GM12878 (cell line): ENCODE results near the gene USP35. TPM values are rescaled to one million over a fixed set of nuclear protein-coding genes. Genes with fewer than 3 reads are reported as not detected.

ENCODE experiments used
- ATAC-seq: fragments of 200-7000 bp; cut with Tn5 transposase; 3 replicates; pipeline ENCODE4 v1.9.1; 2020; ENCODE audit warnings: mild to moderate bottlenecking, moderate library complexity
- BruUV-seq: library from RNA; stranded (reverse); fragments of 400-500 nt; replicated peaks from 2 replicates; lab custom pipeline; 2021; lab: Mats Ljungman, UMichigan
- CTCF ChIA-PET: fragments of 300-600 bp; sonication (Branson Sonifier 250); formaldehyde crosslinking; extraction: SDS; loops from one replicate; lab custom pipeline; 2021; ENCODE audit warnings: inconsistent platforms; lab: Yijun Ruan, JAX
- POLR2A ChIA-PET: fragments of 350-600 bp; formaldehyde crosslinking; extraction: SDS; loops from one replicate; lab custom pipeline; 2021; ENCODE audit warnings: inconsistent platforms; lab: Charles Lee
- RAD21 ChIA-PET: fragments of 300-600 bp; sonication (Branson Sonifier 250); formaldehyde crosslinking; loops from one replicate; lab custom pipeline; 2023; ENCODE audit warnings: antibody characterized with exemption; ENCODE audit not compliant: unreplicated experiment; lab: Charles Lee
- SMC1A ChIA-PET: fragments of 300-600 bp; sonication (Branson Sonifier 250); formaldehyde crosslinking; loops from one replicate; lab custom pipeline; 2023; ENCODE audit not compliant: unreplicated experiment, uncharacterized antibody; lab: Charles Lee
- DNase-seq: peaks from one replicate; pipeline ENCODE4 v3.0.0-alpha.2; 2011; ENCODE audit warnings: low read depth, low spot score
- FAIRE-seq: peaks from 3 replicates; lab custom pipeline; 2011; peaks lifted over from hg19 to GRCh38; lab: Jason Lieb, UNC
- H2AFZ ChIP-seq: 2 replicates; pipeline ENCODE4 v1.6.0; 2011; ENCODE audit warnings: low read depth, low read length, control low read depth; ENCODE audit not compliant: control insufficient read depth
- H3K27ac ChIP-seq: 2 replicates; pipeline ENCODE4 v1.5.1; 2011; ENCODE audit warnings: control low read depth; ENCODE audit not compliant: control insufficient read depth, insufficient read depth
- H3K27me3 ChIP-seq, 2 experiments: replicated peaks in 1 of 2; 2 replicates each; pipeline versions ENCODE4 v1.6.0 to v1.6.1; 2011; ENCODE audit warnings: low read length in 1 of 2; ENCODE audit not compliant: control insufficient read depth in 2 of 2, insufficient read depth in 2 of 2
- H3K36me3 ChIP-seq, 2 experiments: 2 replicates each; pipeline ENCODE4 v1.5.1; 2011; ENCODE audit warnings: low read length in 1 of 2; ENCODE audit not compliant: control insufficient read depth in 2 of 2, insufficient read depth in 2 of 2
- H3K4me1 ChIP-seq: 2 replicates; pipeline ENCODE4 v1.6.1; 2011; ENCODE audit warnings: mild to moderate bottlenecking, low read length, moderate library complexity, mixed read lengths; ENCODE audit not compliant: control insufficient read depth, insufficient read depth
- H3K4me2 ChIP-seq: 2 replicates; pipeline ENCODE4 v1.6.0; 2011; ENCODE audit warnings: control low read depth; ENCODE audit not compliant: control insufficient read depth, insufficient read depth
- H3K4me3 ChIP-seq: fragments of 200-600 bp; sonication (generic); 2 replicates; pipeline ENCODE4 v1.5.1; 2016
- H3K79me2 ChIP-seq: 2 replicates; pipeline ENCODE4 v1.6.0; 2011; ENCODE audit warnings: low read length; ENCODE audit not compliant: control insufficient read depth, insufficient read depth
- H3K9ac ChIP-seq: 2 replicates; pipeline ENCODE4 v1.8.0; 2011; ENCODE audit warnings: low read length, control low read depth, mixed read lengths; ENCODE audit not compliant: control insufficient read depth, insufficient read depth
- H3K9me3 ChIP-seq: replicated peaks from 3 replicates; pipeline ENCODE4 v1.5.1; 2011; ENCODE audit warnings: mild to moderate bottlenecking, low read length; ENCODE audit not compliant: control insufficient read depth, insufficient read depth
- H4K20me1 ChIP-seq: 2 replicates; pipeline ENCODE4 v1.6.0; 2011; ENCODE audit not compliant: control insufficient read depth, insufficient read depth
- BHLHE40 ChIP-seq, 2 experiments: fragments of 450-650 bp in 1 of 2; IDR thresholded peaks; 2 replicates each; pipeline ENCODE4 v1.6.1; 2011 to 2017; ENCODE audit warnings: low read depth in 2 of 2, borderline replicate concordance in 1 of 2, improper control_type of control experiment in 1 of 2, low read length in 1 of 2, mild to moderate bottlenecking in 1 of 2
- BMI1 ChIP-seq: fragments of 450-650 bp; IDR thresholded peaks from 2 replicates; pipeline ENCODE4 v1.6.1; 2016; ENCODE audit warnings: mild to moderate bottlenecking, moderate library complexity, borderline replicate concordance
- IKZF1 ChIP-seq: fragments of 450-650 bp; conservative IDR thresholded peaks from 2 replicates; pipeline ENCODE4 v1.6.1; 2017; ENCODE audit warnings: antibody characterized with exemption, mild to moderate bottlenecking
- POLR2AphosphoS5 ChIP-seq: IDR thresholded peaks from 2 replicates; pipeline ENCODE4 v1.6.1; 2011; ENCODE audit warnings: mild to moderate bottlenecking, low read length, inconsistent platforms
- RAD51 ChIP-seq: fragments of 450-650 bp; IDR thresholded peaks from 2 replicates; pipeline ENCODE4 v1.6.1; 2016; ENCODE audit warnings: moderate library complexity, mild to moderate bottlenecking, inconsistent platforms
- REST ChIP-seq: IDR thresholded peaks from 2 replicates; pipeline ENCODE4 v1.6.1; 2012; ENCODE audit warnings: mild to moderate bottlenecking, low read depth, low read length
- WGBS: methylation state at CpG from one replicate; pipeline ENCODE4 v1.1.6; 2016; ENCODE audit warnings: low lambda C conversion rate; ENCODE audit not compliant: insufficient replicate concordance, insufficient coverage; ENCODE audit errors: missing lambda C conversion rate; 5-methylcytosine and 5-hydroxymethylcytosine counted together
- in situ Hi-C: fragments of 300-500 bp; cut with MboI; formaldehyde crosslinking; loops from 9 replicates; pipeline ENCODE4 v1.14.3; 2018; ENCODE audit warnings: mixed read lengths
- intact Hi-C: fragments of 100-400 bp; cut with micrococcal nuclease; formaldehyde crosslinking; loops from one replicate; pipeline ENCODE4 v1.14.2; 2022; ENCODE audit not compliant: unreplicated experiment
- polyA plus RNA-seq, 11 experiments: library from polyadenylated mRNA; depleted of rRNA in 4 of 11; unstranded in 6 of 11; stranded (reverse) in 5 of 11; fragments of >200 nt; fragmentation: Nextera tagmentation in 4 of 11; fragmentation: Illumina TruSeq in 1 of 11; extraction: Ambion mirVana in 4 of 11; extraction: Trizol in 1 of 11; gene quantifications; 1 replicate in 1 of 11; 2 replicates in 10 of 11; pipeline versions ENCODE4 v1.2.1 to v1.2.3, GENCODE V29; 2011 to 2016; ENCODE audit warnings: inconsistent platforms in 2 of 11, missing spikeins in 2 of 11, low read depth in 1 of 11
- total RNA-seq, 4 experiments: library from RNA; depleted of rRNA in 3 of 4; stranded (reverse); fragments of >200 nt in 3 of 4; fragmentation: Illumina TruSeq in 1 of 4; extraction: Trizol in 1 of 4; gene quantifications; 2 replicates each; pipeline versions ENCODE4 v1.2.1 to v1.2.3, GENCODE V29; 2013 to 2021

Gene USP35
- total and polyA plus RNA-seq, 10 of the 15 experiments (the other 5 are each of a cell fraction or from before 2014, with no cell fraction given): 0.13 to 6.4 (median 3.1) TPM; not detected in 1

- TF ChIP-seq REST (no peak), BMI1 (no peak), BHLHE40 (IDR thresholded peaks at IDR 0.05; ENCODE audit: borderline replicate concordance in 1 of 2, low read depth in 2 of 2, low read length in 1 of 2) (no peak), POLR2AphosphoS5 (no peak)
Observed at GRCh38 chr11:78145511-78146025, 43.2 kb upstream of the USP35 start (continued).

GRCh38 chr11:78147807-78148206 is 40.9 kb upstream of the USP35 start:
- H4K20me1 ChIP-seq: no peaks in the 10 kb centered on the region
- ChIA-PET RAD21 (interaction anchor here (1.4 kb wide), 1 partner anchor 417 kb away, joined by 5 read pairs; no protein-coding TSS in a partner anchor), CTCF (interaction anchor here (0.8 to 1.1 kb wide), 2 partner anchors 8 to 417 kb away, joined by 3 read pairs; partner anchors contain the start of gene ALG8), POLR2A (interaction anchor here (0.6 kb wide), 1 partner anchor 103 kb away, joined by 3 read pairs; no protein-coding TSS in a partner anchor), SMC1A (interaction anchor here (0.6 to 0.9 kb wide), 3 partner anchors 80 to 568 kb away, joined by 3 read pairs; no protein-coding TSS in a partner anchor)
- ATAC-seq (no peak), FAIRE-seq (no peak), DNase-seq (no peak)
- in situ Hi-C loops (no loop called here), intact Hi-C loops (no loop called here)
- H3K9me3 ChIP-seq: no peaks in the 10 kb centered on the region; the same call in 2 of the 3 replicates
- no peak overlapping the region for H2AFZ ChIP-seq
- H3K9ac ChIP-seq: no peak overlapping the region
- no peaks in the 10 kb centered on the region for H3K79me2 ChIP-seq
- BruUV-seq: no TSS peak
- H3K4me2 ChIP-seq: no peak overlapping the region
- TF ChIP-seq RAD51 (no peak), IKZF1 (no peak)
- H3K36me3 ChIP-seq: no peaks in the 10 kb centered on the region; a peak in 1 of 4 replicates
- peaks cover 4% of the 10 kb centered on the region; the same call in 1 of the 2 replicates for H3K4me1 ChIP-seq
- 74% methylated on average over 2 of the region's 2 CpGs for WGBS
- H3K27ac ChIP-seq: no peak overlapping the region
- no peak overlapping the region for H3K4me3 ChIP-seq
- H3K27me3 ChIP-seq: no peaks in the 10 kb centered on the region
